Smooth muscle cell (in vitro differentiated cells): Measurements from ENCODE around the gene GPR137C. TPM values are rescaled to one million over a fixed set of nuclear protein-coding genes. Genes with fewer than 3 reads are reported as not detected.
A peak's percentile ranks its signal among the peaks of the same experiment; 100 is the strongest.

Experiments used
- DNase-seq: peaks from one replicate; lab custom pipeline; 2025; ENCODE audit not compliant: unreplicated experiment; lab: John Stamatoyannopoulos, UW
- H2AFZ ChIP-seq: fragments of 200-600 bp; sonication (generic); 2 replicates; pipeline ENCODE4 v1.6.0; 2016; ENCODE audit warnings: antibody characterized with exemption, low read depth, mild to moderate bottlenecking
- H3F3A ChIP-seq: fragments of 200-600 bp; sonication (generic); 2 replicates; pipeline ENCODE4 v1.6.0; 2017; ENCODE audit warnings: antibody characterized with exemption, low read depth
- H3K27ac ChIP-seq: fragments of 200-600 bp; sonication (generic); 2 replicates; pipeline ENCODE4 v1.5.1; 2016; ENCODE audit warnings: low read depth, mild to moderate bottlenecking
- H3K27me3 ChIP-seq: fragments of 200-600 bp; sonication (generic); 2 replicates; pipeline ENCODE4 v1.6.1; 2016; ENCODE audit warnings: low read depth, mild to moderate bottlenecking
- H3K36me3 ChIP-seq: fragments of 200-600 bp; sonication (generic); 2 replicates; pipeline ENCODE4 v1.5.1; 2016; ENCODE audit warnings: low read depth
- H3K4me1 ChIP-seq: fragments of 200-600 bp; sonication (generic); 2 replicates; pipeline ENCODE4 v1.5.1; 2016; ENCODE audit warnings: low read depth
- H3K4me2 ChIP-seq: fragments of 200-600 bp; sonication (generic); 2 replicates; pipeline ENCODE4 v1.6.0; 2016; ENCODE audit warnings: mild to moderate bottlenecking
- H3K4me3 ChIP-seq: fragments of 200-600 bp; sonication (generic); 2 replicates; pipeline ENCODE4 v1.5.1; 2016; ENCODE audit warnings: mild to moderate bottlenecking
- H3K79me2 ChIP-seq: fragments of 200-600 bp; sonication (generic); 2 replicates; pipeline ENCODE4 v1.6.0; 2016; ENCODE audit warnings: low read depth, mild to moderate bottlenecking
- H3K9ac ChIP-seq: fragments of 200-600 bp; sonication (generic); 2 replicates; pipeline ENCODE4 v1.6.0; 2016; ENCODE audit warnings: low read depth
- H3K9me3 ChIP-seq: fragments of 200-600 bp; sonication (generic); replicated peaks from 2 replicates; pipeline ENCODE4 v1.5.1; 2016; ENCODE audit warnings: low read depth
- H4K20me1 ChIP-seq: fragments of 200-600 bp; sonication (generic); 2 replicates; pipeline ENCODE4 v1.6.0; 2016; ENCODE audit warnings: low read depth
- CTCF ChIP-seq: fragments of 200-600 bp; sonication (generic); IDR thresholded peaks from 2 replicates; pipeline ENCODE4 v1.5.1; 2017; ENCODE audit warnings: borderline replicate concordance, mild to moderate bottlenecking, antibody characterized with exemption; ENCODE audit not compliant: insufficient read depth, poor library complexity, severe bottlenecking
- WGBS: methylation state at CpG from one replicate; pipeline ENCODE4 v1.1.7; 2016; ENCODE audit warnings: low lambda C conversion rate; 5-methylcytosine and 5-hydroxymethylcytosine counted together
- polyA plus RNA-seq: library from polyadenylated mRNA; unstranded; fragments of >200 nt; fragmentation: Nextera tagmentation; extraction: Ambion mirVana; gene quantifications from 2 replicates; pipeline ENCODE4 v1.2.1, GENCODE V29; 2016
- total RNA-seq: library from RNA; depleted of rRNA; stranded (reverse); fragments of >200 nt; gene quantifications from 2 replicates; pipeline ENCODE4 v1.2.3, GENCODE V29; 2014

GPR137C gene
- total and polyA plus RNA-seq, 2 experiments from 2014 or later: 1.0 to 4.4 TPM

GRCh38 chr14:52551696-52552062, 957 bp upstream of the GPR137C start:
- H3K27ac ChIP-seq: peak overlapping the region; percentile 61
- H3K4me1 ChIP-seq: no peaks in the 10 kb centered on the region
- no peaks in the 10 kb centered on the region for H3K27me3 ChIP-seq
- no peaks in the 10 kb centered on the region for H3K79me2 ChIP-seq
- WGBS: 9% methylated on average over 8 of the region's 8 CpGs
- H2AFZ ChIP-seq: peak overlapping the region; percentile 97
- no peak for DNase-seq
- H3K9ac ChIP-seq: peak overlapping the region; percentile 32
- no peaks in the 10 kb centered on the region for H3K9me3 ChIP-seq
- no peak for TF ChIP-seq CTCF
- no peaks in the 10 kb centered on the region for H3F3A ChIP-seq
- no peaks in the 10 kb centered on the region for H4K20me1 ChIP-seq
- peak overlapping the region; percentile 93 for H3K4me2 ChIP-seq
- H3K4me3 ChIP-seq: peak overlapping the region; percentile 73
- no peaks in the 10 kb centered on the region for H3K36me3 ChIP-seq

GRCh38 chr14:52553002-52553670, 500 bp downstream of the GPR137C start:
- Histone ChIP-seq H3K4me2 (peak overlapping the region; percentile 98), H3K79me2 (no peaks in the 10 kb centered on the region), H3F3A (no peaks in the 10 kb centered on the region), H3K27me3 (no peaks in the 10 kb centered on the region), H3K9me3 (no peaks in the 10 kb centered on the region), H3K27ac (no peak overlapping the region), H3K4me1 (no peaks in the 10 kb centered on the region), H4K20me1 (no peaks in the 10 kb centered on the region), H3K36me3 (no peaks in the 10 kb centered on the region), H3K4me3 (peak overlapping the region; percentile 81), H3K9ac (peak overlapping the region; percentile 52), H2AFZ (peak overlapping the region; percentile 89)
- under 1% methylated on average over 36 of the region's 69 CpGs for WGBS
- DNase-seq: peak; percentile 19
- no peak for TF ChIP-seq CTCF

GRCh38 chr14:52553671-52554575, 1.3 kb downstream of the GPR137C start:
- Histone ChIP-seq H3K27me3 (no peaks in the 10 kb centered on the region), H3K4me2 (peak overlapping the region; percentile 98), H4K20me1 (no peaks in the 10 kb centered on the region), H3K27ac (no peak overlapping the region), H3K4me1 (no peaks in the 10 kb centered on the region), H3K9ac (peak overlapping the region; percentile 52), H2AFZ (peak overlapping the region; percentile 89), H3K36me3 (no peaks in the 10 kb centered on the region), H3K4me3 (peak overlapping the region; percentile 81), H3F3A (no peaks in the 10 kb centered on the region), H3K79me2 (no peaks in the 10 kb centered on the region), H3K9me3 (no peaks in the 10 kb centered on the region)
- TF ChIP-seq CTCF: no peak
- DNase-seq: peak; percentile 24
- 2% methylated on average over 22 of the region's 22 CpGs for WGBS
